EL (cell line): ENCODE results near the gene MR1.
A peak's percentile ranks its signal among the peaks of the same experiment; 100 is the strongest.

Experiments
- DNase-seq: peaks from one replicate; pipeline ENCODE4 v3.0.0-alpha.2; 2016

Gene MR1

GRCh38 chr1:181092883-181093458, 59.2 kb downstream of the MR1 start:
- DNase-seq, result no peak

GRCh38 chr1:181094416-181095212, 60.8 kb downstream of the MR1 start:
- DNase-seq, result peak; percentile 97

GRCh38 chr1:181095260-181095659, 61.5 kb downstream of the MR1 start:
- no peak for DNase-seq

- no peak for DNase-seq
These were observed 62.0 kb downstream of the MR1 start for GRCh38 chr1:181095763-181096184.

GRCh38 chr1:181097242-181097641, 63.5 kb downstream of the MR1 start:
- DNase-seq, result peak; percentile 37

- peak; percentile 47 for DNase-seq
These were observed 65.6 kb downstream of the MR1 start for GRCh38 chr1:181099152-181100014.

GRCh38 chr1:181100015-181100905, 66.5 kb downstream of the MR1 start:
- DNase-seq, result peak; percentile 46

GRCh38 chr1:181100934-181101333, 67.2 kb downstream of the MR1 start:
- DNase-seq, result no peak

- DNase-seq, result peak; percentile 89
These were observed 67.9 kb downstream of the MR1 start for GRCh38 chr1:181101581-181102226.

- DNase-seq, result peak; percentile 31
These were observed 69.1 kb downstream of the MR1 start for GRCh38 chr1:181102841-181103240.

- DNase-seq, result no peak
These were observed 69.6 kb downstream of the MR1 start for GRCh38 chr1:181103399-181103798.

GRCh38 chr1:181104042-181104789, 70.4 kb downstream of the MR1 start:
- DNase-seq, result no peak

GRCh38 chr1:181104790-181105133, 71.0 kb downstream of the MR1 start:
- no peak for DNase-seq

GRCh38 chr1:181105134-181106021, 71.6 kb downstream of the MR1 start:
- DNase-seq, result peak; percentile 89

- no peak for DNase-seq
These were observed 72.2 kb downstream of the MR1 start for GRCh38 chr1:181106022-181106312.

- DNase-seq, result no peak
These were observed 72.7 kb downstream of the MR1 start for GRCh38 chr1:181106479-181106878.

GRCh38 chr1:181107711-181108110, 73.9 kb downstream of the MR1 start:
- no peak for DNase-seq

GRCh38 chr1:181108304-181108867, 74.6 kb downstream of the MR1 start:
- no peak for DNase-seq

- DNase-seq, result no peak
These were observed 76.2 kb downstream of the MR1 start for GRCh38 chr1:181110013-181110412.
